WTC11 (cell line): Measurements from ENCODE around the gene SEMA4G. TPM values are rescaled to one million over a fixed set of nuclear protein-coding genes. Genes with fewer than 3 reads are reported as not detected.

ENCODE experiments used
- ATAC-seq: fragments of 200-7000 bp; cut with Tn5 transposase; 2 replicates; pipeline ENCODE4 v1.10.0; 2021; ENCODE audit warnings: mild to moderate bottlenecking, moderate library complexity
- CTCF ChIA-PET: fragments of 300-600 bp; sonication (Branson Sonifier 250); formaldehyde crosslinking; loops from one replicate; lab custom pipeline; 2021; ENCODE audit warnings: antibody characterized with exemption; lab: Charles Lee
- POLR2A ChIA-PET: fragments of 350-600 bp; sonication (Branson Sonifier 250); formaldehyde crosslinking; loops from one replicate; lab custom pipeline; 2021; ENCODE audit warnings: antibody characterized with exemption; lab: Charles Lee
- DNase-seq: peaks from one replicate; pipeline ENCODE4 v3.0.0; 2021; ENCODE audit warnings: low spot score
- H3K27ac Mint-ChIP-seq: 2 replicates; pipeline ENCODE4 v1.8.0; 2021; ENCODE audit warnings: mixed read lengths
- H3K27me3 Mint-ChIP-seq: 2 replicates; pipeline ENCODE4 v1.8.0; 2021; ENCODE audit warnings: low read depth, mild to moderate bottlenecking, moderate library complexity, mixed read lengths
- H3K36me3 Mint-ChIP-seq: 2 replicates; pipeline ENCODE4 v1.8.0; 2021; ENCODE audit warnings: mixed read lengths
- H3K4me1 Mint-ChIP-seq: 2 replicates; pipeline ENCODE4 v1.8.0; 2022; ENCODE audit warnings: mixed read lengths
- H3K4me3 Mint-ChIP-seq: 2 replicates; pipeline ENCODE4 v1.8.0; 2021; ENCODE audit warnings: mild to moderate bottlenecking, moderate library complexity, mixed read lengths
- H3K9me3 Mint-ChIP-seq: 2 replicates; pipeline ENCODE4 v1.8.0; 2021; ENCODE audit warnings: mixed read lengths
- CBFB ChIP-seq: sonication (generic); formaldehyde crosslinking; IDR thresholded peaks from 2 replicates; pipeline ENCODE4 v1.8.1; 2022; ENCODE audit warnings: mild to moderate bottlenecking, low read depth, missing genetic modification reagents
- GTF2I ChIP-seq: fragments of 250-450 bp; sonication (Bioruptor Pico); conservative IDR thresholded peaks from 2 replicates; pipeline ENCODE4 v1.4.0; 2021; ENCODE audit warnings: mild to moderate bottlenecking
- HMGA2 ChIP-seq: fragments of 250-450 bp; sonication (Bioruptor Pico); IDR thresholded peaks from 2 replicates; pipeline ENCODE4 v1.4.0; 2021; ENCODE audit warnings: mild to moderate bottlenecking, moderate library complexity
- IRF2 ChIP-seq: sonication (generic); formaldehyde crosslinking; IDR thresholded peaks from 2 replicates; pipeline ENCODE4 v1.8.0; 2022; ENCODE audit warnings: low read depth, missing genetic modification reagents, borderline replicate concordance
- KAT7 ChIP-seq: sonication (generic); formaldehyde crosslinking; IDR thresholded peaks from 2 replicates; pipeline ENCODE4 v1.8.1; 2023; ENCODE audit warnings: missing genetic modification reagents, mild to moderate bottlenecking, borderline replicate concordance
- MYBL2 ChIP-seq: sonication (generic); formaldehyde crosslinking; IDR thresholded peaks from 2 replicates; pipeline ENCODE4 v1.8.1; 2023; ENCODE audit warnings: mild to moderate bottlenecking, moderate library complexity, missing genetic modification reagents
- ZNF396 ChIP-seq: fragments of 250-450 bp; sonication (Bioruptor Pico); IDR thresholded peaks from 2 replicates; pipeline ENCODE4 v1.8.0; 2021; ENCODE audit warnings: mild to moderate bottlenecking, moderate library complexity, borderline replicate concordance
- total RNA-seq: library from RNA; stranded (reverse); gene quantifications from 3 replicates; pipeline ENCODE4 v1.2.3, GENCODE V29; 2021
- TF ChIP-seq, protein P1 (sequence below): sonication (generic); formaldehyde crosslinking; IDR thresholded peaks from 2 replicates; pipeline ENCODE4 v1.8.1; 2022; ENCODE audit warnings: low read depth, missing genetic modification reagents, borderline replicate concordance
- TF ChIP-seq, protein P2 (sequence below): sonication (generic); formaldehyde crosslinking; IDR thresholded peaks from 2 replicates; pipeline ENCODE4 v1.8.0; 2022; ENCODE audit warnings: mild to moderate bottlenecking, missing genetic modification reagents
- TF ChIP-seq, protein P3 (sequence below): fragments of 250-450 bp; sonication (Bioruptor Pico); IDR thresholded peaks from 2 replicates; pipeline ENCODE4 v2.1.2; 2022; ENCODE audit warnings: mild to moderate bottlenecking, moderate library complexity
- TF ChIP-seq, protein P4 (sequence below): sonication (generic); formaldehyde crosslinking; IDR thresholded peaks from 2 replicates; pipeline ENCODE4 v1.8.0; 2023; ENCODE audit warnings: missing genetic modification reagents, mild to moderate bottlenecking, borderline replicate concordance
- TF ChIP-seq, protein P5 (sequence below): fragments of 250-450 bp; sonication (Bioruptor Pico); IDR thresholded peaks from 2 replicates; pipeline ENCODE4 v1.9.0; 2021; ENCODE audit warnings: moderate library complexity, mild to moderate bottlenecking, inconsistent platforms, borderline replicate concordance
- TF ChIP-seq, protein P6 (sequence below): fragments of 250-450 bp; sonication (Bioruptor Pico); IDR thresholded peaks from 2 replicates; pipeline ENCODE4 v1.9.0; 2021; ENCODE audit warnings: mild to moderate bottlenecking, borderline replicate concordance
- TF ChIP-seq, protein P7 (sequence below): sonication (generic); formaldehyde crosslinking; IDR thresholded peaks from 2 replicates; pipeline ENCODE4 v1.8.1; 2023; ENCODE audit warnings: mild to moderate bottlenecking, missing genetic modification reagents, moderate library complexity
- TF ChIP-seq, protein P8 (sequence below): fragments of 200-600 bp; IDR thresholded peaks from 2 replicates; pipeline ENCODE4 v1.8.0; 2022; ENCODE audit warnings: antibody characterized with exemption

Gene SEMA4G
- total RNA-seq, 1 experiment from 2014 or later: 11.8 TPM

DNA sequence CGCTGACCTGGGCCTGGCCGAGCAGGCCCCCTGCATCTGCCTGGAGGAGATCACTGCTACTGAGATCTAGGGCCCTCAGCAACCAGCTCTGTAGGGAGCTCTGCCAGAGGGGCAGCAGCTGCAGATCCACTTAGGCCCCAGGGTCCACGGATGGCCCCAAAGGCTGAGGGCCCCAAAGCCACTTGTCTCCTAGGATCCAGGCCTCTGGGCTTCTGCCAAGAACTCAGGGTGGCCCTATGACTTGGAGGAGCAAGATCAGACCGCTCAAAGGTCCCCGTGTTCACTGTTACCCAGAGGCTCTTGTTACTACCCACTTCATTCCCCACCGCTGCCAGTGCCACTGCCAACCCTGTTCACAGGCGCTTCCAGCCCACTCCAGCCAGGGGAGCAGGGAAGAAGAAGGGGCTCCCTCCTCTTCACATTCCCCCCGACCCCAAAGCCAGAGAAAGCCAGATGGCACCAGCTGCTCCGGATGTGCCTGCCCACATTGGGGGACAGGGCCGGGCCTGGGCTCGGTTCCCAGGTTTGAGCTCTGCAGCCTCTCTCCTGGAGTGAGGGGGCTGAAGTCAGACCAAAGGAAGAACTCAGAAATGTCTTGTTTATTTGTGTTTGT is 37.9 kb downstream of the SEMA4G start (continued):
- TF ChIP-seq, protein P1, sequence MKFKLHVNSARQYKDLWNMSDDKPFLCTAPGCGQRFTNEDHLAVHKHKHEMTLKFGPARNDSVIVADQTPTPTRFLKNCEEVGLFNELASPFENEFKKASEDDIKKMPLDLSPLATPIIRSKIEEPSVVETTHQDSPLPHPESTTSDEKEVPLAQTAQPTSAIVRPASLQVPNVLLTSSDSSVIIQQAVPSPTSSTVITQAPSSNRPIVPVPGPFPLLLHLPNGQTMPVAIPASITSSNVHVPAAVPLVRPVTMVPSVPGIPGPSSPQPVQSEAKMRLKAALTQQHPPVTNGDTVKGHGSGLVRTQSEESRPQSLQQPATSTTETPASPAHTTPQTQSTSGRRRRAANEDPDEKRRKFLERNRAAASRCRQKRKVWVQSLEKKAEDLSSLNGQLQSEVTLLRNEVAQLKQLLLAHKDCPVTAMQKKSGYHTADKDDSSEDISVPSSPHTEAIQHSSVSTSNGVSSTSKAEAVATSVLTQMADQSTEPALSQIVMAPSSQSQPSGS (CRISPR knock-in tag): no peak
- TF ChIP-seq, protein P2, sequence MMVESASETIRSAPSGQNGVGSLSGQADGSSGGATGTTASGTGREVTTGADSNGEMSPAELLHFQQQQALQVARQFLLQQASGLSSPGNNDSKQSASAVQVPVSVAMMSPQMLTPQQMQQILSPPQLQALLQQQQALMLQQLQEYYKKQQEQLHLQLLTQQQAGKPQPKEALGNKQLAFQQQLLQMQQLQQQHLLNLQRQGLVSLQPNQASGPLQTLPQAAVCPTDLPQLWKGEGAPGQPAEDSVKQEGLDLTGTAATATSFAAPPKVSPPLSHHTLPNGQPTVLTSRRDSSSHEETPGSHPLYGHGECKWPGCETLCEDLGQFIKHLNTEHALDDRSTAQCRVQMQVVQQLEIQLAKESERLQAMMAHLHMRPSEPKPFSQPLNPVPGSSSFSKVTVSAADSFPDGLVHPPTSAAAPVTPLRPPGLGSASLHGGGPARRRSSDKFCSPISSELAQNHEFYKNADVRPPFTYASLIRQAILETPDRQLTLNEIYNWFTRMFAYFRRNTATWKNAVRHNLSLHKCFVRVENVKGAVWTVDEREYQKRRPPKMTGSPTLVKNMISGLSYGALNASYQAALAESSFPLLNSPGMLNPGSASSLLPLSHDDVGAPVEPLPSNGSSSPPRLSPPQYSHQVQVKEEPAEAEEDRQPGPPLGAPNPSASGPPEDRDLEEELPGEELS (CRISPR knock-in tag): no peak
- TF ChIP-seq GTF2I (no peak), MYBL2 (no peak), ZNF396 (CRISPR knock-in tag) (no peak), CBFB (CRISPR knock-in tag) (no peak)
- TF ChIP-seq, protein P3, sequence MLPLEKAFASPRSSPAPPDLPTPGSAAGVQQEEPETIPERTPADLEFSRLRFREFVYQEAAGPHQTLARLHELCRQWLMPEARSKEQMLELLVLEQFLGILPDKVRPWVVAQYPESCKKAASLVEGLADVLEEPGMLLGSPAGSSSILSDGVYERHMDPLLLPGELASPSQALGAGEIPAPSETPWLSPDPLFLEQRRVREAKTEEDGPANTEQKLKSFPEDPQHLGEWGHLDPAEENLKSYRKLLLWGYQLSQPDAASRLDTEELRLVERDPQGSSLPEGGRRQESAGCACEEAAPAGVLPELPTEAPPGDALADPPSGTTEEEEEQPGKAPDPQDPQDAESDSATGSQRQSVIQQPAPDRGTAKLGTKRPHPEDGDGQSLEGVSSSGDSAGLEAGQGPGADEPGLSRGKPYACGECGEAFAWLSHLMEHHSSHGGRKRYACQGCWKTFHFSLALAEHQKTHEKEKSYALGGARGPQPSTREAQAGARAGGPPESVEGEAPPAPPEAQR (CRISPR knock-in tag): no peak

DNA sequence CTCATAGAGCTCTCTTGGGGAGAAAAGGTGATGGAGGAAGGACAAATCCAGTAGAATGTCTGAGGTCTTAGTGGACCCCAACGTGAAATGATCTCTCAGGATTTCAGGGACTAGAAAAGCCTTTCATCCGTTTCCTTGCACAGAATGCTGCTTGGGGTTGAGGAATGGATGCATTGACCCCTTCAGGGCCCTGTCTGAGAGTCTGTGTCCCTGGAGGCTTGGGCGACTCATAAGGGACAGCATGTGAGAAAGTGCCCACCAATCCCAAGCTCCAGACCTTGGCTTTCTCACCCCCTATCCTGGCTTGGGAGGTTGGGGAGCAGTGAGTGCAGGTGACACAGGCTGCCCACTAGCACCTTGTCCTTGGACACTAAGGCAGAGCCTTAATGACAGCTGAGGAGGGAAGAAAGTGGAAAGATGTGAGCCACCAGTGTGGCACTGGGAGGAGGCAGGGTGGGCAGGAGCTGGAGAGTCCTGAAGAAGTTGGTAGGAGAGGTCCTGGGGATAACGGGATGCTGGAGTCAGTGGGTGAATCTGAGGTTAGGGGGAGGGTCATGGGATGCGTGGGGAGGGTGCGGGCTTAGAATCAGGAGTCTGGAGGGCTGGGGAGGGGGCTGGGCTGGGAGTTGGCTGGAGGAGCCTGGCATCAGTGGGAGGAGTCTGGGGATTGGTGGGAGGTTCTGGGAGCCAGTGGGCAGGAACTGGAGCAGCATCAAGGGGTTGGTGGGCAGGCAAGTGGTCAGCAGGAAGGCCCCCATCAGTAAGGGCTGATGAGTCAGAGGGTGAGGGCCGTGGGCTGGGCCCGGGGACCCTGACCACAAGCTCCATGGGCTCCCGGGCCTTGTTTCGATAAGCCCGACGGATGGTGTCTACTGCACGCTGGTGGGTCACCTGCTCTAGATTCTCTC is 38.9 kb downstream of the SEMA4G start:
- H3K36me3 Mint-ChIP-seq: peaks cover 11% of the 10 kb centered on the region
- TF ChIP-seq, protein P4, sequence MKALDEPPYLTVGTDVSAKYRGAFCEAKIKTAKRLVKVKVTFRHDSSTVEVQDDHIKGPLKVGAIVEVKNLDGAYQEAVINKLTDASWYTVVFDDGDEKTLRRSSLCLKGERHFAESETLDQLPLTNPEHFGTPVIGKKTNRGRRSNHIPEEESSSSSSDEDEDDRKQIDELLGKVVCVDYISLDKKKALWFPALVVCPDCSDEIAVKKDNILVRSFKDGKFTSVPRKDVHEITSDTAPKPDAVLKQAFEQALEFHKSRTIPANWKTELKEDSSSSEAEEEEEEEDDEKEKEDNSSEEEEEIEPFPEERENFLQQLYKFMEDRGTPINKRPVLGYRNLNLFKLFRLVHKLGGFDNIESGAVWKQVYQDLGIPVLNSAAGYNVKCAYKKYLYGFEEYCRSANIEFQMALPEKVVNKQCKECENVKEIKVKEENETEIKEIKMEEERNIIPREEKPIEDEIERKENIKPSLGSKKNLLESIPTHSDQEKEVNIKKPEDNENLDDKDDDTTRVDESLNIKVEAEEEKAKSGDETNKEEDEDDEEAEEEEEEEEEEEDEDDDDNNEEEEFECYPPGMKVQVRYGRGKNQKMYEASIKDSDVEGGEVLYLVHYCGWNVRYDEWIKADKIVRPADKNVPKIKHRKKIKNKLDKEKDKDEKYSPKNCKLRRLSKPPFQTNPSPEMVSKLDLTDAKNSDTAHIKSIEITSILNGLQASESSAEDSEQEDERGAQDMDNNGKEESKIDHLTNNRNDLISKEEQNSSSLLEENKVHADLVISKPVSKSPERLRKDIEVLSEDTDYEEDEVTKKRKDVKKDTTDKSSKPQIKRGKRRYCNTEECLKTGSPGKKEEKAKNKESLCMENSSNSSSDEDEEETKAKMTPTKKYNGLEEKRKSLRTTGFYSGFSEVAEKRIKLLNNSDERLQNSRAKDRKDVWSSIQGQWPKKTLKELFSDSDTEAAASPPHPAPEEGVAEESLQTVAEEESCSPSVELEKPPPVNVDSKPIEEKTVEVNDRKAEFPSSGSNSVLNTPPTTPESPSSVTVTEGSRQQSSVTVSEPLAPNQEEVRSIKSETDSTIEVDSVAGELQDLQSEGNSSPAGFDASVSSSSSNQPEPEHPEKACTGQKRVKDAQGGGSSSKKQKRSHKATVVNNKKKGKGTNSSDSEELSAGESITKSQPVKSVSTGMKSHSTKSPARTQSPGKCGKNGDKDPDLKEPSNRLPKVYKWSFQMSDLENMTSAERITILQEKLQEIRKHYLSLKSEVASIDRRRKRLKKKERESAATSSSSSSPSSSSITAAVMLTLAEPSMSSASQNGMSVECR (CRISPR knock-in tag): no peak
- TF ChIP-seq KAT7 (CRISPR knock-in tag) (no peak), HMGA2 (no peak), IRF2 (no peak)
- TF ChIP-seq, protein P5, sequence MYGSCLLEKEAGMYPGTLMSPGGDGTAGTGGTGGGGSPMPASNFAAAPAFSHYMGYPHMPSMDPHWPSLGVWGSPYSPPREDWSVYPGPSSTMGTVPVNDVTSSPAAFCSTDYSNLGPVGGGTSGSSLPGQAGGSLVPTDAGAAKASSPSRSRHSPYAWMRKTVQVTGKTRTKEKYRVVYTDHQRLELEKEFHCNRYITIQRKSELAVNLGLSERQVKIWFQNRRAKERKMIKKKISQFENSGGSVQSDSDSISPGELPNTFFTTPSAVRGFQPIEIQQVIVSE (CRISPR knock-in tag): no peak
- TF ChIP-seq, protein P6, sequence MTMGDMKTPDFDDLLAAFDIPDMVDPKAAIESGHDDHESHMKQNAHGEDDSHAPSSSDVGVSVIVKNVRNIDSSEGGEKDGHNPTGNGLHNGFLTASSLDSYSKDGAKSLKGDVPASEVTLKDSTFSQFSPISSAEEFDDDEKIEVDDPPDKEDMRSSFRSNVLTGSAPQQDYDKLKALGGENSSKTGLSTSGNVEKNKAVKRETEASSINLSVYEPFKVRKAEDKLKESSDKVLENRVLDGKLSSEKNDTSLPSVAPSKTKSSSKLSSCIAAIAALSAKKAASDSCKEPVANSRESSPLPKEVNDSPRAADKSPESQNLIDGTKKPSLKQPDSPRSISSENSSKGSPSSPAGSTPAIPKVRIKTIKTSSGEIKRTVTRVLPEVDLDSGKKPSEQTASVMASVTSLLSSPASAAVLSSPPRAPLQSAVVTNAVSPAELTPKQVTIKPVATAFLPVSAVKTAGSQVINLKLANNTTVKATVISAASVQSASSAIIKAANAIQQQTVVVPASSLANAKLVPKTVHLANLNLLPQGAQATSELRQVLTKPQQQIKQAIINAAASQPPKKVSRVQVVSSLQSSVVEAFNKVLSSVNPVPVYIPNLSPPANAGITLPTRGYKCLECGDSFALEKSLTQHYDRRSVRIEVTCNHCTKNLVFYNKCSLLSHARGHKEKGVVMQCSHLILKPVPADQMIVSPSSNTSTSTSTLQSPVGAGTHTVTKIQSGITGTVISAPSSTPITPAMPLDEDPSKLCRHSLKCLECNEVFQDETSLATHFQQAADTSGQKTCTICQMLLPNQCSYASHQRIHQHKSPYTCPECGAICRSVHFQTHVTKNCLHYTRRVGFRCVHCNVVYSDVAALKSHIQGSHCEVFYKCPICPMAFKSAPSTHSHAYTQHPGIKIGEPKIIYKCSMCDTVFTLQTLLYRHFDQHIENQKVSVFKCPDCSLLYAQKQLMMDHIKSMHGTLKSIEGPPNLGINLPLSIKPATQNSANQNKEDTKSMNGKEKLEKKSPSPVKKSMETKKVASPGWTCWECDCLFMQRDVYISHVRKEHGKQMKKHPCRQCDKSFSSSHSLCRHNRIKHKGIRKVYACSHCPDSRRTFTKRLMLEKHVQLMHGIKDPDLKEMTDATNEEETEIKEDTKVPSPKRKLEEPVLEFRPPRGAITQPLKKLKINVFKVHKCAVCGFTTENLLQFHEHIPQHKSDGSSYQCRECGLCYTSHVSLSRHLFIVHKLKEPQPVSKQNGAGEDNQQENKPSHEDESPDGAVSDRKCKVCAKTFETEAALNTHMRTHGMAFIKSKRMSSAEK: no peak
- TF ChIP-seq, protein P7, sequence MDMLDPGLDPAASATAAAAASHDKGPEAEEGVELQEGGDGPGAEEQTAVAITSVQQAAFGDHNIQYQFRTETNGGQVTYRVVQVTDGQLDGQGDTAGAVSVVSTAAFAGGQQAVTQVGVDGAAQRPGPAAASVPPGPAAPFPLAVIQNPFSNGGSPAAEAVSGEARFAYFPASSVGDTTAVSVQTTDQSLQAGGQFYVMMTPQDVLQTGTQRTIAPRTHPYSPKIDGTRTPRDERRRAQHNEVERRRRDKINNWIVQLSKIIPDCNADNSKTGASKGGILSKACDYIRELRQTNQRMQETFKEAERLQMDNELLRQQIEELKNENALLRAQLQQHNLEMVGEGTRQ (CRISPR knock-in tag): no peak
- TF ChIP-seq, protein P8, sequence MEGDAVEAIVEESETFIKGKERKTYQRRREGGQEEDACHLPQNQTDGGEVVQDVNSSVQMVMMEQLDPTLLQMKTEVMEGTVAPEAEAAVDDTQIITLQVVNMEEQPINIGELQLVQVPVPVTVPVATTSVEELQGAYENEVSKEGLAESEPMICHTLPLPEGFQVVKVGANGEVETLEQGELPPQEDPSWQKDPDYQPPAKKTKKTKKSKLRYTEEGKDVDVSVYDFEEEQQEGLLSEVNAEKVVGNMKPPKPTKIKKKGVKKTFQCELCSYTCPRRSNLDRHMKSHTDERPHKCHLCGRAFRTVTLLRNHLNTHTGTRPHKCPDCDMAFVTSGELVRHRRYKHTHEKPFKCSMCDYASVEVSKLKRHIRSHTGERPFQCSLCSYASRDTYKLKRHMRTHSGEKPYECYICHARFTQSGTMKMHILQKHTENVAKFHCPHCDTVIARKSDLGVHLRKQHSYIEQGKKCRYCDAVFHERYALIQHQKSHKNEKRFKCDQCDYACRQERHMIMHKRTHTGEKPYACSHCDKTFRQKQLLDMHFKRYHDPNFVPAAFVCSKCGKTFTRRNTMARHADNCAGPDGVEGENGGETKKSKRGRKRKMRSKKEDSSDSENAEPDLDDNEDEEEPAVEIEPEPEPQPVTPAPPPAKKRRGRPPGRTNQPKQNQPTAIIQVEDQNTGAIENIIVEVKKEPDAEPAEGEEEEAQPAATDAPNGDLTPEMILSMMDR: no peak

More for the DNA sequence above, 38.9 kb downstream of the SEMA4G start:
- Mint-ChIP-seq H3K27ac (peak overlapping the region; percentile 53; the same call in 1 of the 2 replicates), H3K27me3 (no peaks in the 10 kb centered on the region; the same call in 1 of the 2 replicates), H3K9me3 (no peaks in the 10 kb centered on the region), H3K4me1 (peaks cover 19% of the 10 kb centered on the region), H3K4me3 (no peak overlapping the region)
- no peak for ATAC-seq
- POLR2A ChIA-PET: interaction anchor here (1.3 to 1.4 kb wide), 2 partner anchors 9 to 10 kb away, joined by 4 to 5 read pairs; partner anchors contain the start of gene LZTS2
- no peak for DNase-seq
- CTCF ChIA-PET: interaction anchor here (1.2 to 7.2 kb wide), 8 partner anchors 10 to 153 kb away, joined by 3 to 273 read pairs (median 6); partner anchors contain the start of genes LZTS2 and SEMA4G
